H1 (cell line): ENCODE measurements around the gene CAMTA1. TPM values are rescaled to one million over a fixed set of nuclear protein-coding genes. Genes with fewer than 3 reads are reported as not detected.

ENCODE experiments used
- NANOG ChIP-seq: IDR thresholded peaks from 2 replicates; pipeline ENCODE4 v1.6.1; 2011; ENCODE audit warnings: low read length, low read depth, mild to moderate bottlenecking, inconsistent platforms; ENCODE audit not compliant: insufficient read depth, poor library complexity, severe bottlenecking
- polyA plus RNA-seq, 7 experiments: library from polyadenylated mRNA; depleted of rRNA in 3 of 7; stranded (reverse) in 5 of 7; unstranded in 2 of 7; fragments of >200 nt in 5 of 7; fragments of 200-250 nt in 2 of 7; gene quantifications; 1 replicate in 5 of 7; 2 replicates in 1 of 7; 4 replicates in 1 of 7; pipeline versions ENCODE4 v1.2.1 to v1.2.3, GENCODE V29; 2011 to 2013; ENCODE audit warnings: missing spikeins in 2 of 7, mixed read lengths in 2 of 7
- total RNA-seq: library from RNA; stranded (reverse); fragmentation: NEBNext Ultra II Directional; extraction: Animal tissue kit (Norgen Biotek cat#: 25700); gene quantifications from 2 replicates; pipeline ENCODE4 v1.2.1, GENCODE V29; 2021

Gene CAMTA1
- total and polyA plus RNA-seq, 2 of the 8 experiments (the other 6 are each of a cell fraction or from before 2014, with no cell fraction given), result 65.0 to 119 TPM

GRCh38 chr1:7371926-7372325 is 586.7 kb downstream of the CAMTA1 start (continued):
- TF ChIP-seq NANOG, result no peak
